ENCODE results near the gene MXRA8. TPM values are rescaled to one million over a fixed set of nuclear protein-coding genes. Genes with fewer than 3 reads are reported as not detected.

MXRA8 gene
- total and polyA plus RNA-seq, 2 donors (not counting 3 experiments of a cell fraction or from before 2014, with no cell fraction given) = 0.82 to 1.9 TPM

DNA sequence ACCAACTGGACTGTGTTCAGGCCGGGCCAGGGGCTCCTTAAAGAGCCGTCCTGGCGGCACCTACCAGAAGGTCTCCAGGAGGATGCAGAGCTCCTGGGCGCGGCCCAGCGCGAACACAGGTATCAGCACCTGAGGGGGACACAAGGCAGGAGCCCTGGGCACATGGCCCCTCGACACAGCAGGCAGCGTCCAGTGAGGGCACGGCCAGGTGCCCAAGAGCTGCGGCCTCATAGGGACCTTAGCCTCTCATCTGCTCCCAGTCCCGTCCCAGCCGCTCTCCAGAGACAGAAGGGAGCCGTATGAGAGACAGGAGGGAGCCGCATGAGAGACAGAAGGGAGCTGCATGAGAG lies 44.1 kb downstream of the MXRA8 start:
- FAIRE-seq = no peak
- H3K27ac ChIP-seq (ENCODE audit: insufficient read depth, low read depth, low read length) = no peak overlapping the region
- TF ChIP-seq, protein P1, sequence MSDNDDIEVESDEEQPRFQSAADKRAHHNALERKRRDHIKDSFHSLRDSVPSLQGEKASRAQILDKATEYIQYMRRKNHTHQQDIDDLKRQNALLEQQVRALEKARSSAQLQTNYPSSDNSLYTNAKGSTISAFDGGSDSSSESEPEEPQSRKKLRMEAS (IDR thresholded peaks at IDR 0.05; ENCODE audit: insufficient read depth, insufficient read length) = no peak
- TF ChIP-seq JUN (IDR thresholded peaks at IDR 0.05; ENCODE audit: borderline replicate concordance, insufficient read depth, insufficient read length, low read depth) = no peak
- no peak for TF ChIP-seq MYC (IDR thresholded peaks at IDR 0.05; ENCODE audit: low read depth, low read length)
- no peak for TF ChIP-seq FOS (IDR thresholded peaks at IDR 0.05; ENCODE audit: borderline replicate concordance, insufficient read depth, low read length)
- no peak for TF ChIP-seq EZH2 (IDR thresholded peaks at IDR 0.05; ENCODE audit: borderline replicate concordance, low read depth, low read length, severe bottlenecking)
- no peak for TF ChIP-seq POLR2A (IDR thresholded peaks at IDR 0.05; ENCODE audit: low read depth, low read length)
- TF ChIP-seq POLR2AphosphoS5 (IDR thresholded peaks at IDR 0.05; ENCODE audit: insufficient read depth, low read depth, low read length) = no peak
- TF ChIP-seq, protein P2, sequence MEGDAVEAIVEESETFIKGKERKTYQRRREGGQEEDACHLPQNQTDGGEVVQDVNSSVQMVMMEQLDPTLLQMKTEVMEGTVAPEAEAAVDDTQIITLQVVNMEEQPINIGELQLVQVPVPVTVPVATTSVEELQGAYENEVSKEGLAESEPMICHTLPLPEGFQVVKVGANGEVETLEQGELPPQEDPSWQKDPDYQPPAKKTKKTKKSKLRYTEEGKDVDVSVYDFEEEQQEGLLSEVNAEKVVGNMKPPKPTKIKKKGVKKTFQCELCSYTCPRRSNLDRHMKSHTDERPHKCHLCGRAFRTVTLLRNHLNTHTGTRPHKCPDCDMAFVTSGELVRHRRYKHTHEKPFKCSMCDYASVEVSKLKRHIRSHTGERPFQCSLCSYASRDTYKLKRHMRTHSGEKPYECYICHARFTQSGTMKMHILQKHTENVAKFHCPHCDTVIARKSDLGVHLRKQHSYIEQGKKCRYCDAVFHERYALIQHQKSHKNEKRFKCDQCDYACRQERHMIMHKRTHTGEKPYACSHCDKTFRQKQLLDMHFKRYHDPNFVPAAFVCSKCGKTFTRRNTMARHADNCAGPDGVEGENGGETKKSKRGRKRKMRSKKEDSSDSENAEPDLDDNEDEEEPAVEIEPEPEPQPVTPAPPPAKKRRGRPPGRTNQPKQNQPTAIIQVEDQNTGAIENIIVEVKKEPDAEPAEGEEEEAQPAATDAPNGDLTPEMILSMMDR (IDR thresholded peaks at IDR 0.05; ENCODE audit: extremely low read depth in 1 of 2, insufficient read depth in 1 of 2, low read depth in 1 of 2, low read length in 2 of 2) = no peak
- no peak for TF ChIP-seq GATA2 (IDR thresholded peaks at IDR 0.05; ENCODE audit: insufficient read depth, insufficient read length, low read depth, low read length)
- no peak overlapping the region for H3K9ac ChIP-seq (replicated peaks; ENCODE audit: extremely low read depth, insufficient read depth, low read length)
- no peaks in the 10 kb centered on the region for H3K9me1 ChIP-seq (replicated peaks; ENCODE audit: control insufficient read depth, extremely low read depth, insufficient read depth, low read length)
- ChIA-PET CTCF (no interaction called here), POLR2A (interaction anchor here (0.5 kb wide), 1 partner anchor 81 kb away, joined by 3 read pairs; no protein-coding TSS in a partner anchor)
- no peaks in the 10 kb centered on the region for H4K20me1 ChIP-seq (replicated peaks; ENCODE audit: control insufficient read depth, extremely low read depth, insufficient read depth, low read length)
- no TSS peak for BruUV-seq (replicated peaks)
- H3K79me2 ChIP-seq (ENCODE audit: control insufficient read depth, insufficient read depth, low read length) = peaks cover 1% of the 10 kb centered on the region
- no peak for DNase-seq (ENCODE audit: low read depth, low spot score)
- dilution Hi-C loops (cut with MboI; ENCODE audit: extremely low pct_ligation_motif_present, low sequenced_read_pairs) = no loop called here
- intact Hi-C loops (cut with micrococcal nuclease) = no loop called here
- no peaks in the 10 kb centered on the region for H3K9me3 ChIP-seq (replicated peaks; ENCODE audit: control insufficient read depth, insufficient read depth, low read length)
- no peaks in the 10 kb centered on the region for H3K27me3 ChIP-seq (ENCODE audit: control insufficient read depth in 2 of 2, insufficient read depth in 2 of 2, low read length in 2 of 2)
- no peak overlapping the region for H2AFZ ChIP-seq (ENCODE audit: low read depth, low read length)
- H3K36me3 ChIP-seq (ENCODE audit: control insufficient read depth in 2 of 2, extremely low read depth in 1 of 2, insufficient read depth in 2 of 2, low read length in 2 of 2) = peaks cover 0 to 44% of the 10 kb centered on the region in 2 experiments
- peaks cover 3% of the 10 kb centered on the region for H3K4me1 ChIP-seq (ENCODE audit: control insufficient read depth, extremely low read depth, insufficient read depth, low read length)
- no peak overlapping the region for H3K4me3 ChIP-seq (replicated peaks in 1 of 3; ENCODE audit: insufficient read depth in 1 of 3, low read depth in 1 of 3, low read length in 3 of 3)
- H3K4me2 ChIP-seq (ENCODE audit: insufficient read depth, low read length) = no peak overlapping the region

Data from endothelial cell of umbilical vein (primary cell).